GM12875 (cell line): ENCODE data around the gene SSBP3.

Experiments
- H3K4me3 ChIP-seq: one replicate; pipeline ENCODE4 v1.5.1; 2011; ENCODE audit warnings: low read depth, low read length, control low read depth
- CTCF ChIP-seq: IDR thresholded peaks from 2 replicates; pipeline ENCODE4 v1.5.1; 2011; ENCODE audit warnings: low read depth, mild to moderate bottlenecking, control low read depth, inconsistent platforms, low read length, moderate library complexity, borderline replicate concordance; ENCODE audit not compliant: insufficient read depth

SSBP3 gene

GRCh38 chr1:54305906-54306514, 100.2 kb downstream of the SSBP3 start:
- no peak for TF ChIP-seq CTCF

GRCh38 chr1:54304518-54304917, 101.7 kb downstream of the SSBP3 start:
- H3K4me3 ChIP-seq: no peak overlapping the region
- no peak for TF ChIP-seq CTCF

More at GRCh38 chr1:54305906-54306514, 100.2 kb downstream of the SSBP3 start:
- H3K4me3 ChIP-seq: no peak overlapping the region

DNA sequence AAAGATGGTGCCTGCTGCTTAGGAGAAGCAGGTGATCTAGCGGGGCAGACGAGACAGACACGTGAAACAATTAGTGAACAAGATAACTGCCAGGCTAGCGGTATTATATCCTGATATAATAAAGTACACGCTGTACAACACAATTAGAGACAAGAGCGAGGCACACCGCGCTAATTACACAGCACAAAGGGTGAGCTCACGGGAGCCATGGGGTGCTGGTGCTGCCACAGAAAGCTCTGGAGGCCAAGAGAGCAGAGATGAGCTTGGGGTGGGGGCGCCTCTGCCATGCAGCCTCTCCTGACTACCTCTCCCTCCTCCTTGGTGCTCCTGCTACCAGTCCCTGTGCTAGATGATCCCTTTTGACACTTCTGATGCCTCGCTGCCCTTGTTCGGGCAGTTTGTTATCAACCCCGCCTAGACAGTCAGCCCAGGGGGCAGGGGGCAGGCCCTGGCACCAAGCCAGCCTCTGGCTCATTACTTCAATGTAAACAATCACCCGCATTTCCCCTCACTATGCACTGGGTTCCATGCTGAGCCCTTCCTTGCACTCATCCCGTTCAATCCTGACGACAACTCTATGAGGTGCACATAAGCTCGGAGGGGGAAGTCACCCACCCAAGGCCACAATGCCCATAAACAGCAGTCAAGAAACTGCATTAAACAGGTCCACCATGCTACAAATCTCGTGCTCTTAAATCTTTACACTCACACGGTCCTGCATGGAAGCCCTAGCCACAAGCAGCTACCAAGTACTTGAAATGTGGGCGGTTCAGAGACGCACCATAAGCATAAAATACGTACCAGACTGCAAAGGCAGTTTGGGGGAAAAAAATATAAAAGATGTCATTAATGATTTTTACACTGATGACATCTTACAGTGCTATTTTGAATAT, 103.0 kb downstream of the SSBP3 start:
- TF ChIP-seq CTCF: no peak
- H3K4me3 ChIP-seq: no peak overlapping the region

- TF ChIP-seq CTCF: no peak
- no peak overlapping the region for H3K4me3 ChIP-seq
These were observed 103.6 kb downstream of the SSBP3 start for GRCh38 chr1:54302549-54302948.

GRCh38 chr1:54301497-54301896, 104.7 kb downstream of the SSBP3 start:
- TF ChIP-seq CTCF: no peak

DNA sequence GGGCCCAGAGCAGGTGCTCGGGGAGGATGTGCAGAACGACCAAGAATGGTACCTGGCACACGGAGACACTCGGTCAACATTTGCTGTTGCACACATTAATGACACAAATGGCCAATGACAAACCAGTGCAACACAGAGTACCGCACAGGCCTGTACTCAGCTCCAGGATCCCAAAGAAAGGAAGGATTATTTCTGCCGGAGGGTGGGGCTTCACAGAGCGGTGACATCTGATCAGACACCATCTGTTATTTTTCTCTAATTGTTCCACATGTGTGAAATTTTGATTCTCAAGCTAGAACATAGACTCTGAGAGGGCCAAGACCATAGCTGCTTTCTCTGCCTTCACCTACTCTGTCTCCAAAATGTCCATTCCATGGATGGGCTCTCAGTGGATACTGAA, 105.8 kb downstream of the SSBP3 start:
- no peak overlapping the region for H3K4me3 ChIP-seq
- TF ChIP-seq CTCF: no peak

More at GRCh38 chr1:54301497-54301896, 104.7 kb downstream of the SSBP3 start:
- H3K4me3 ChIP-seq: no peak overlapping the region
